HT-29 (cell line): Measurements from ENCODE around the gene IFT122. TPM values are rescaled to one million over a fixed set of nuclear protein-coding genes. Genes with fewer than 3 reads are reported as not detected.
A peak's percentile ranks its signal among the peaks of the same experiment; 100 is the strongest.

ENCODE experiments used
- DNase-seq: peaks from one replicate; pipeline ENCODE4 v3.0.0-alpha.2; 2015; ENCODE audit warnings: low spot score
- total RNA-seq: library from RNA; depleted of rRNA; stranded (reverse); fragments of >200 nt; shearing (Covaris generic); gene quantifications from 2 replicates; pipeline ENCODE4 v1.2.3, GENCODE V29; 2014

IFT122 gene
- total RNA-seq, 1 experiment from 2014 or later = 24.0 TPM

DNA sequence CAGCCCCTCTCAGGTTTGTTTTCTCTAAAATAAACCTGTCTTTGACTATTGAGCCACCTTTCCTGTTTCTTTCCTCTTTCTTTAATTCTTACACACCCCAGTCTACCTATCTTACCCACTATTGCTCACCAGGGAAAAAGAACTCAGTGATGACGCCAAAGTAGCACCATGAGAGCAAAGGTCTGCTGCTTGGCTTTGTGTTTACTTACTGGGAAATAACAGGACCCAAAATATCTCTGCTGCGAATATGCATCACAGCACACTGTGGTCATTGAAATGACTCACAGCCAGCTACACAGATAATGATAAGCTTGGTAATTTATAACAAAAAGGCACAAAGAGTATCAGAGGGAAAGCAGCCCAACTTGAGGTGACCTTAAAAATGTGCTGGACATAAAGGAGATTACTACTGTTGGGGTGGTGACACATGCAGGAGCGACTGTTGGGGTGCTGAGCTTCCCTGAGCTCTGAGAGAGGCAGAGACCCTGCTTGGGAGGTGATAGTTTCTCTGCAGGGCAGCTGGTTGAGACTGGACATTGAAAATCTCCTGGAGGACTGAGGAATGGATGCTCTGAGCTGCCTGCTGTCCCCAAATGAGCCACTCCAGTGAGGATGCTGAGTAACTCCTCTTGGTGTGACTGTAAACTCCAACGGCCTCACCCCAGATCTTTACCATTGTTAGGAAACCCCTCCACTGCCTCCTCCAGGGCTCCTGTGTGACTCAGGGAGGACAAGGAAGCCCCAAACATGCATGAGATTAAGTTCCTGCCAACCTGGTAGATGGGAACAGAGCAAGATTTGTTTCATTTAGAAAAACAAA lies 26.1 kb upstream of the IFT122 start:
- peak; percentile 32 for DNase-seq

DNA sequence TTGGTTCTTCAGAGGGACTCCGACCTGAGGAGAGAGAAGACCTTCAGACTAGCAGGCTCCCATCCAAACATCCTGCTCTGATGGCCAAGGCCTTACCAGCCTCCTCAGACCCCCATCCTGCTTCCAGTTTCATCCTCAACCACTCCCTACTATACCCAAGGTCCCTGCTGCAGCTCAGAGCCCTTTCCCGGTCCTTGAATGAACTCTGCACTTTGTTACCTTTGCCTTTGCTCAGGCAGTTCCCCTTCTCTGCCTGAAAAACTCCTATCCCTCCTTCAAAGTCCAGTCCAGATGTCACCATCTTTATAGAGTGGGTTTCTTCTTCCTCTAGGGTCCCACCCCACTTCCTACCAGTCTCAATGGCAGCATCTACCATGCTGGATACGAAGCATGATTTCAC lies 24.6 kb upstream of the IFT122 start:
- no peak for DNase-seq

DNA sequence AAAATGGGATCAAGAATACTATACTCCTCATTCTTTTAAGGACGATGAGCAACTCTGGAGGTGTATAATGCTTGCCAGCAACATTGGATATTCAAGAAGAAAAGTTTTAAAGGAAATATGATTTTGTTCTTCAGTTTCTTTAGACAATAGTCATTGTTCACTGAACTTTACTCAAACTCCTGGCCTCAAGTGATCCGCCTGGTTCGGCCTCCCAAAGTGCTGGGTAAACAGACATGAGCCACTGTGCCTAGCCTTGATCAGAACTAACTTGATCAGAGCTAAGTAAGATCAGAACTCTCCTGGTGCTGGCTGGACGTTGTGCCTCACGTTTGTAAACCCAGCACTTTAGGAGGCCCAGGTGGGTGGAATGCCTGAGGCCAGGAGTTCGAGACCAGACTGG lies 24.2 kb upstream of the IFT122 start:
- DNase-seq = no peak

DNA sequence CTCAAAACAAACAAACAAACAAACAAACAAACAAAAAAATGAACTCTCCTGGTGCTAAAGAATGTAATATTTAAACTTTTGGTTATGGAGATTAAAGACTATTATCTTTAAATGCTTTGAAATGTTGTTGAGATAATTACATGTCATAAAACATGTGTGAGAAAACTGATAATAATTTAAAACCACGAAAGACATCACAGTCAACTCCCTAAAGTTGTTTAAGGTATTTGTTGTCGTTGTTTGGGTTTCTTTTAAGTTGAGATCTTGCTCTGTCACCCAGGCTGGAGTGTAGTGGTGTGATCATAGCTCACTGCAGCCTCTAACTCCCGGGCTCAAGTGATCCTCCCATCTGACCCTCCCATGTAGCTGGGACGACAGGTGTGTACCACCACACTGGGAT lies 23.6 kb upstream of the IFT122 start:
- DNase-seq = no peak

DNA sequence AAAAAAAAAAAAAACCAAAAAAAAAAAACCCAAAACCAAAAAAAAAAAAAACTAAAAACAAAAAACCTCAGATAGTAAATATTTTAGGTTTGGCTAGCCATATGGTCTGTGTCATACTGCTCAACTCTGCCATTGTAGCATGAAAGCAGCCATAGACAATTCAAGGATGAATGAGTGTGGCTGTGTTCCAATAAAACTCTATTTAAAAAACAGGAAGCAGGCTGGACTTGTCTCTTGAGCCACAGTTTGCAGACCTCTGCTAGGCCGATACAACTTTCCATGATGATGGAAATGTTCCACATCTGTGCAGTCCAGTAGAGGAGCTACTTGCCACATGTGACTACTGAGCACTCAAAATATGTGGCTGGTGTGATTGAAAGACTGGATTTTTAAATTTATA lies 22.7 kb upstream of the IFT122 start:
- no peak for DNase-seq

DNA sequence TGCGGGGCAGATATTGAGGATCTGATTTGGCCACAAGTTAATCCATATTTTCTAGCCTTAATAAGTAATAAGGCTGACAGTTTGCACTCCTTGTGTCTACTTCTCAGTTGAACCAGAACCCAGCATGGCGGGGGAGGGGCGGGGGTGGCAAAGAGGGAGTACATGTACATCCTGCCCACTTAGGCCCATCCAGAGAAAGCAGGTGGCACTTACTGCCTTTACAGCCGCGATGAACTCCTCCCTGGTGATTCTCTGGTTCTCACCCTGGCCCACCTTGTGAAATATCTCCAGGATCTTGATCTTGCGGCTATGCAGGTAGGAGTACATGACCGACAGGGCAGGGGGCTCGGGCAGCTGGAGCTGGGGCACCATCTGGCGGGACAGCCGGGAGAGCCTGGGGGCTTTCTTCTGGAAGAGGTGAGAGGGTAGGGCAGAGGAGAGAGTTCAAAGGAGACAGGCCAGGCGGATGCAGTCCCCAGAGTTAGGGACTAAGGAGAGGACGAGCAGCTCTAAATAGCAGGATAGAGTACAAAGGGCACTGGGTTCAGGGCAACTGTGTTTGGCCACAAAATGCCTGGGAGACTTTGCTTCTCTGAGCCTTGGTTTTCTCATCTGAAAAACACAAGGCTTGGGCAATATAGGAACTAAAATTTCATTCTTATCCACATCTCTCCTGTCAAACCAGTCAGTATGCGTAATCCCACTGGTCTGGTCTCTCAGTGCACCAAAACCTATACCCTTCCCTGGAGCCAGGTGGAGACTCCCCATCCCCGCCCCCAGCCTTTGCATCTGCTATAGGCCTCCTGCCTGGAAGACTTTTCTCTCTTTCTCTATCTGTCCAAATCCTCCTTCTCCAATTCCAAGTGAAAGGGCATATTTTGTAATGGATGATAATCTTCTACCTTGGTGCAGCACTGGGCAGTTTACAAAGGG lies 21.7 kb upstream of the IFT122 start:
- no peak for DNase-seq

DNA sequence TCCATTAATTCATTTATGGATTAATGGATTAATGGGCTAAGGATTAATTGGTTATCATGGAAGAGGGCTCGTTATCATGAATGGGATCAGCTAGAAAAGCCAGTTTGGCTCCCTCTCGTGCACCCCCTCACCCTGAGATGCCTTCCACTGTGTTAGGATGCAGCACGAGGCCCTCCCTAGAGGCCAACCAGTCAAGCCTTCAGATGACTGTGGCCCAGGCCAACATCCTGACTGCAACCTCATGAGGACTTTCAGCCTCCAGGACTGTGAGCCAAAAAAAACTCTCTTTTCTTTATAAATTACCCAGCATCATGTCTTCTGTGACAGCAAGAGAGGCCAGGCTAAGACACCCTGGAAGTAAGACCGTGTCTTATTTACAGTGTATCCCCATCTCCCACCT lies 20.5 kb upstream of the IFT122 start:
- no peak for DNase-seq

DNA sequence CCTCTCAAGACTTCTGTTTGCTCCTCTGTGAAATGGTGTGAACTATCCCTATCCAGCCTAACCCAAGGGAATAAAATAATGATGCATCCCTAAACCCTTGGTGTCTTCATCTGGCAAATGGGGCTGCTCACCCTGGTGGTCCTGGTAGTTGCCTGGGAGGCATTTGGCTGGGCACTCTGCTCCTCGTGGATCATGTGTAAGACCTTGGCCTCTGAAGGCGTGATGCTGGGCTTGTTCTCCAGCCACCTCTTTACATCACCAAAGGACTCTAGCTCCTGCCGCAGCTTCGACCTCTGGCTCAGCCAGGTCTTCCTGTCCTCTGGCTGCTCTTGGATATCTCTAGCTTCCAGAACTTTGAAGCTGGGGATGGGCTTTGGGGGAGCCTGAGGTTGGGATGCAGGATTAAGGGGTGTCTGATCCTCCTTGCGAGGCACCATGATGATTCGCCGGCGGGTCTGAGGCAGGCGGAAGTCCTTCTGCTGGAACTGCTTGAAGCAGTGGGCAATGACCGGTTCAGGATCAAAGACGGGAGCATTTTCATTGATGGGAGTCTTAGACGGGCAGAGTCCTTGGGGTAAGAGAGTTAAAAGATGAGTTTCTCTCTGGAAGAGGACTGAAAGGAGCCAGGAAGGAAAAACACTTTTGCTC lies 18.7 kb upstream of the IFT122 start:
- DNase-seq = no peak

DNA sequence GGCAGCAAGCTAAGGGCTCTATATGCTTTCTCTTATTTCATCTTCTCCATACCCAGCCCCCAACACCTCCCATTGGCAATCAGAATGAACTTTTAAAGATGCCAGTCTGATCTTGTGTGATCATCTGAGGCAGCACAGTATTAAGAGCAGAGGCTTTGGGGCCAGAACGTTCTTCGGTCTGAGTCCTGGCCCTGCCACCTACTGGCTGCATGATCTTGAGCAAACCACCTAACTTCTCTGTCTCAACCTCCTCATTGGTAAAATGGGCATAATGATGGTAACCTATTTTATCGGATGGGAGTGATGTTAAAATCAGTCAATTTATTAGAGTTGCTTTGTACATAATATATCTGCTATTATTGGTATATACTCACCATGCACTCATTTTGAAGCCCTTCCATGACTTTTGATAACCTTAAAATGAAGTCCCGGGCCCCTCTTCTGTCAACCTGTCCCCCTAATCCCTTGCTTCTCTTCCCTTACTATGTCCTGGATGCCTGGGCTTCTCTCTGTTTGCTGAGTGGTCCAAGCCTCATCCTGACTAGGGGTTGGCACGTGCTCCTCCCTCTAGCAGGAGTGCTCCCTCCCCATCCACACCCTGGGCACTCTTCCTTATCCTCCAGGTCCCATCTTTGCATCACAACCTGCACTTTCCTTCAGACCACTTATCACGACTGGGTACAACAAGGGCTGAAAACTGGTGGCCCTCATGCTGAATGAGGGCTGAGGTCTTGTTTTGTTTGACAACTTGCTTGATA lies 17.9 kb upstream of the IFT122 start:
- DNase-seq = peak; percentile 35

DNA sequence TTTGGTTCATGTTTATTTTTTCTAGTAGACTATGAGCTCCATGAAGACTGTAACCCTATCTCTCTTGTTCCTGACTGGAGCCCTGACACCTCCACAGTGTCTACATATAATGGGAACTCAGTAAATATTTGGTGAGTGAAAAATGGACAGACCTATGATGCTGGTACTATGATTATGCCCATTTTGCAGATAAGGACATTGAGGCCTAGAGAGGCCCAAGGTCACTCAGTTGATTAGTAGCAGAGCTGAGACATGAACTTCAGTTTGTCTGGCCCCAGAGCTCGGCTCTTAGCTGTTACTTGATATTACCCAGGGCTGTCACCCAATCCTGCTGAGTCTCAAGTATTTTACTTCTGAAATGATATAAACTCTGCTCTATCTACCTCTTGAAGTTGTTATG lies 17.1 kb upstream of the IFT122 start:
- no peak for DNase-seq

DNA sequence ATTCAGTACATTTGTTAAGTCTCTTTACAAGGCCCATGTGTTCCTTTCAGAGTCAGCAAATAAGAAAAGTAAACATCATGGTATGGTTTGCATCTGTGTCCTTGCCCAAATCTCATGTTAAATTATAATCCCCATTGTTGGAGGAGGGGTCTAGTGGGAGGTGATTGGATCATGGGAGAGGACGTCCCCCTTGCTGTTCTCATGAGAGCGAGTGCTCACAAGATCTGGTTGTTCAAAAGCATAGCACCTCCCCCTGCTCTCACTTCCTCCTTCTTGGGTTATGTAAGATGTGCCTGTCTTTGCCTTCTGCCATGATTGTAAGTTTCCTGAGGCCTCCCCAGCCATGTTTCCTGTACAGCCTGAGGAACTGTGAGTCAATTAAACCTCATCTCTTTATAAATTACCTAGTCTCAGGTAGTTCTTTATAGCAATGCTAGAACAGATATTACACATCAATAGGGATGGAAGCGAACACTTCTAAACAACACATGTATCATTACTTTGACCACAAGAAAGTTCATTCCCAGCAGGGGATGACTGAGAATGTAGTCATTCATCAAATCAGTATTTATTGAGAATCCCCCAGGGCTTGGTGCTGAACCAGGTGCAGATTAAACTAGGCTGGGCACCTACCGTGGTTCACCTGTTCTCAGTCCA lies 15.7 kb upstream of the IFT122 start:
- no peak for DNase-seq

DNA sequence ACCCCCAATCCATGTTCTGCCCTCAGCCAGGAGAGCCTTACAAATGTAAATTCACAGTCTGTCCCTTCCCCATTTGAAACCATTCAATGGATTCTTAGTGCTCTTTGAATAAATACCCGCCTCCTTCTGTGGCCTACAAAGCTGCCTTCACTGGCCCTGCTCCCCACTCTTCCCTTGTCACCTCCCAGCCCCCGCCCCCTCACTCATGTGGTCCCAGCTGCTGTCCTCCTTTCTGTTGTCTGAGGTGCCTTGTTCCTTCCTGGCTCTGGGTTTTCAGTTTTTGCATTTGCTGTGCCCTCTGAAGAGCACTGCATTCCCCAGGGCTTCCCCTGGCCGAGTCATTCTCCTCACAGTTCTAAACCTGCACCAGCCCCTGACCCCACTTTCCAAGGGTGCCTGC lies 14.8 kb upstream of the IFT122 start:
- no peak for DNase-seq

DNA sequence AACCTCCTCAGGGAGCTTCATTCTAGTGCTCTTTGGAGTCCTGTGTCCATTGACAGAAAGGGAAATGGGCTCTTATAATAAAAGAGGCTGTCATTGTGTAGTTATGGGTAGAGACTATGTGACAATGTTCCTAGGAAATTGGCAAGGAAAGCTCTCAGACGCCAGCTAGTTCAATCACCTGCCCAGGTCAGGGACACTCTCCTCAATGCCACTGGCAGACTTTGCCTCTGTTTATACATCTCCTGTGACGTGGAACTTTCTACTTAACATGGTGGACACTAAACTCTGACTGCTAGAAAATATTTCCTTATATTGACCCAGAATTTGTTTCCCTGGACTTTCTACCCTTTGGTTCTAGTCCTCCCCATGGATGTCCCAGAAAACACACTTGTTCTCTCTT lies 14.4 kb upstream of the IFT122 start:
- no peak for DNase-seq

DNA sequence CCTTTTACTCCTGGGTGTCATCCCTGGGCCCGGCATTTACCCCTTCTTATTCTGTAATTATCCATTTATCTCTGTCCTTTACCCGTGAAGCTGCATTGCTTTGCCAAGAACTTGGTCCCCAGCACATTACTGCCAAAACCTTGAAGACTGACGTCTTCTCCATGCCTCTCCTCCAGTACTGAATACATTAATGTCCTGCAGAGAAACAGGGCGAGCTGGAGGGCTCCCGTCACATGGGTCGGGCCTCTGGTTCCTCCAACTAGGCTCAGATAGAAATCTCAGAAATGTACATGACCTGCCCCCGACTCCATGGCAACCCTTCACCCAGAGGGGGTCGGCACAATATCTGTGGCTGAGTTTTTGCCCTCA lies 12.0 kb upstream of the IFT122 start:
- DNase-seq = no peak

DNA sequence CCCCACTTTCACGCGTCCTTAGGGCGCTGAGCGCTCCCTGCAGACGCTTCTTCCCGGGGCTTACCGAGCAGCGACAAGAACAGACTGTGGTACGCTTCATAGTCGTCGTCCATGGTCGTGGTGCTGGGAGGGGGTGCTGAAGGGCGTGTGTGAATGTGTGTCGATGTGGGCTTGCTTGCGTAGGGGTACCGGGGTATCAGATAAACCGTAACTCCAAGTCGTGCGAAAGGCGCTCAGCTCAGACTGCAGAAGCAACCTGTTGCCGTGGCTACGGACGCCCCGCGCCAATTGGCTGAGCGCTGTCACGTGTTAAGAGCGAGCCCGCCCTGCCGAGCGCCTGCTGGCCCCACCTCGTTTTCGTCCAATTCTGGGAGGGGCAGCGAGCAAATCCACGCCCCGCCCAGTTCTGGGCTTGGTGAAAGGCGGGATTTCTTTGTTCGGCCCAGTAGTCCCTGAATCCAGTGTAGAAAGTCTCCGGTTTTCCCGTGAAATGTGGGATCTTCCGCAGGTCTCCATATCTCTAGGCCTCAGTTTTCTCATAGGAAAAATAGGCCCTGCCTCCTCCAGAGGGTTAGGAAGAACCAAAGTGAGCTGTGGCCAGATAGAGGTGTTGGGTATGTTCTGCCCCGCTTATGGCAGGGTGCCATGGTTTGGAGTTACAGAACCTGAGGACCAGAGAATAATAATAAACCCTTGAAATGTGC lies 11.5 kb upstream of the IFT122 start, which contains the start of gene EFCAB12:
TSS of gene EFCAB12 (minus strand) at position 261 of the 704 bp plus-strand sequence. CDS start at position 113, 148 bp downstream.
- peak; percentile 97 for DNase-seq

DNA sequence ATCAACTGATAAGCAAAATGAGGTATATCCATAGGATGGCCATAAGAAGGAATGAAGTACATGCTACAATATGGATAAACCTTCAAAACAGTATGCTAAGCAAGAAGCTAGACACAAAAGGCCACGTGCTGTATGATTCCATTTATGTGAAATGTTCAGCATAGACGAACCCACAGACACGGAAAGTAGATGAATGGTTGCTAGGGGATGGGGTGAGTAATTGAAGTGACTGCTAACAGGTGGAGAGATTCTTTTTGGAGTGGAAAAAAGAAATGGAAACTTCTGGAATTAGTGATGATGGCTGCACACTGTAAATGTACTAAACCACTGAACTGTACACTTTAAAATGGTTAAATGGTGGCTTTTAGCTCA lies 11.0 kb upstream of the IFT122 start:
- no peak for DNase-seq

DNA sequence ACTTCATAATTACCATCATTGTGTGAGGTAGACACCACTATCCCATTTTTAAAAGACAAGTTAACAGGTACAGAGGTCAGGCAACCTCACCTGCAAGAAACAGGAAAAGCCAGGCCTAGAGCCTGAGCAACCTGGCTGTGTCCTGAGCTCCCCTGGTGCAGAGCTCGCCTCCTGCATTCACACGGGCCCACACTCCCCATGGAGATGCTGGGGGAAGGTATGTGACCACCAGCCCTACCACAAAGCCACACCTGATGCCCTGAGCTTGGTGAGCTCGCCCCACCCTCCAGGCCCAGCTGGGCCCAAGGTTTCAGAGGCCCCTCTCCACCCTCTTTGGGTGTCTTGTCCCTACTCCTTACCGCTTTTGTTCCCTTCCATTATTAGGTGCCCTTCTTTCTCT lies 10.4 kb upstream of the IFT122 start:
- no peak for DNase-seq

DNA sequence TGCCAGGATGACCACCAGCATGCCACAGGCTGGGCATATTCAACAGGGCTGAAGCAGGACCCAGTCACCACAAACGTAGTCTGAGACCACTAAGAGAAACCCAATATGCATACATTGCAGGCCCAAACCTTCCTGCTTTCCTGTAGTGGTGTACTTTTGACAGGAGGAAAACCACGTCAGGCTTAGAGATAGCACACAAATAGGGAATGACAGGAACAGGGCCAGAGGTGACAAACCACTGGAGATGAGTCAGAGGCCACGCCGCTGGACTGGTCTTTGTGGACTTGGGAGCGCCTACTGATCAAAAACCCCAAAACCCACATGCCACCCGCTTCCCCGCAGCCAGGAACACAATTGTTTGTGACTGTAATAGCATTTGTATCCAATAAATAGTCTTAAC lies 8.0 kb upstream of the IFT122 start:
- DNase-seq = no peak

DNA sequence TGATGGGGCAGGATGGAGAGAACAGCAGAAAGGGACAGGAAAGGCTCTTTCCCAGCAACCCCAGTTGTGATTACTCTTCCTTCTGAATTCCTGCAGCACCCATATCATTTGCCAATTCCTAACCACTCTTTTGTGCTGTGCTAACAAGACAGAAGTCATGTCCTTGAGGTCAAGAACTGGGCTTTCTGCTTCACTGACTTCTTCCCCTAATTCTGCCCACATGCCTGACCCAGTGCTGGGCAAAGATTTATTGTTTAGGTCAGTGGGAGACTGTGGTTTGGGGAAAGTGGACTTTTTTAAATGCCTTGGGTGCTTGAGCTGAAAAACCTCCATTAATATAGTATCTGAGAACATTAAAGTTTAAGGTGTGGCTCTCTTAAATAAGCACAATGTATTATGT lies 7.4 kb upstream of the IFT122 start:
- no peak for DNase-seq

DNA sequence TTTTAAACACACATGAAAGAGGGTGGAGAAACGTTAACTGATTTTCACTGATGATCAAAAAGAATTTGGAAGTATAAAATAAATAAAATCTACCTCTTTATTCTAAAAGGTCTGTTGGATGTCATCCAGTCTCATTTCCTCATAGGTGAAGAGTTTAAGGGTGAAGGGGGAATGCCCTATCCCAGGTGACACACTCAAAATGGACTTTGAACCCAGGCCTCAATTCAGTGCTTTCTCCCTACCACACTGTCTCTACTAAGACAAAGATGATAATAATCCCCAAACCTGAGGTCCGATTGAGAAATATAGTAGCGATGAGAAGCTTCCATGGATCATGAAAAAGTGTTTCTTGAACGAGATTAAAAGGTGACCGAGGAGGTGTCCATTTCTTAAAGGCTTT lies 6.5 kb upstream of the IFT122 start:
- no peak for DNase-seq
